Naive B cell (primary cell): ENCODE measurements around the gene GPR55. TPM values are rescaled to one million over a fixed set of nuclear protein-coding genes. Genes with fewer than 3 reads are reported as not detected.

Experiments used
- ATAC-seq, 2 donors: fragments of 150-1000 bp; cut with Tn5 transposase; 2 replicates each; pipeline ENCODE4 v1.10.0; 2021; ENCODE audit warnings: low read depth in 2 of 2, mild to moderate bottlenecking in 2 of 2, moderate library complexity in 2 of 2
- DNase-seq: peaks from one replicate; pipeline ENCODE4 v3.0.0; 2022
- H3K27ac Mint-ChIP-seq, 6 donors: one replicate each; pipeline ENCODE4 v1.8.0; 2020 to 2022; ENCODE audit warnings: mild to moderate bottlenecking in 6 of 6, mixed read lengths in 6 of 6, moderate library complexity in 5 of 6, inconsistent platforms in 2 of 6
- H3K27me3 Mint-ChIP-seq, 3 donors: one replicate each; pipeline ENCODE4 v1.8.0; 2021 to 2022; ENCODE audit warnings: mixed read lengths in 3 of 3, mild to moderate bottlenecking in 1 of 3
- H3K36me3 Mint-ChIP-seq, 2 donors: one replicate each; pipeline ENCODE4 v1.8.0; 2020 to 2022; ENCODE audit warnings: mixed read lengths in 2 of 2, inconsistent platforms in 1 of 2, mild to moderate bottlenecking in 1 of 2
- H3K4me1 Mint-ChIP-seq, 3 donors: one replicate each; pipeline ENCODE4 v1.8.0; 2020 to 2022; ENCODE audit warnings: mixed read lengths in 3 of 3, inconsistent platforms in 1 of 3, mild to moderate bottlenecking in 1 of 3, moderate library complexity in 1 of 3
- H3K4me3 Mint-ChIP-seq, 8 donors: one replicate each; pipeline ENCODE4 v1.8.0; 2020 to 2022; ENCODE audit warnings: mild to moderate bottlenecking in 8 of 8, mixed read lengths in 8 of 8, moderate library complexity in 8 of 8, inconsistent platforms in 2 of 8
- H3K9me3 Mint-ChIP-seq, 7 donors: one replicate each; pipeline ENCODE4 v1.8.0; 2020 to 2022; ENCODE audit warnings: mixed read lengths in 7 of 7, mild to moderate bottlenecking in 5 of 7, inconsistent platforms in 2 of 7, moderate library complexity in 1 of 7
- polyA plus RNA-seq, 6 donors: library from polyadenylated mRNA; unstranded; fragments of 300-500 nt; fragmentation: Illumina TruSeq; gene quantifications; one replicate each; pipeline ENCODE4 v1.2.3, GENCODE V29; 2021; ENCODE audit warnings: low read depth in 6 of 6

Gene GPR55
- polyA plus RNA-seq, 6 donors from 2014 or later: 0.12 to 0.56 (median 0.21) TPM; not detected in 3

- H3K9me3 Mint-ChIP-seq: no peaks in the 10 kb centered on the region
- peaks cover 0 to 4% (median 3%) of the 10 kb centered on the region in 3 donors for H3K27me3 Mint-ChIP-seq
- H3K4me3 Mint-ChIP-seq: no peak overlapping the region
- H3K36me3 Mint-ChIP-seq: no peaks in the 10 kb centered on the region
- ATAC-seq: no peak
- H3K4me1 Mint-ChIP-seq: peaks cover 11 to 24% (median 22%) of the 10 kb centered on the region in 3 donors
- no peak for DNase-seq
- H3K27ac Mint-ChIP-seq: no peak overlapping the region
These were observed 21.6 kb downstream of the GPR55 start for GRCh38 chr2:230903231-230904150.

GRCh38 chr2:230902180-230902899, 22.7 kb downstream of the GPR55 start:
- no peaks in the 10 kb centered on the region for H3K9me3 Mint-ChIP-seq
- no peaks in the 10 kb centered on the region for H3K27me3 Mint-ChIP-seq
- H3K4me3 Mint-ChIP-seq: peak overlapping the region in 2 of 8 donors; percentile 14 to 81
- peak overlapping the region in 2 of 6 donors; percentile 19 to 30 for H3K27ac Mint-ChIP-seq
- H3K36me3 Mint-ChIP-seq: no peaks in the 10 kb centered on the region
- peaks cover 8 to 19% (median 17%) of the 10 kb centered on the region in 3 donors for H3K4me1 Mint-ChIP-seq
- DNase-seq (peak; percentile 26), ATAC-seq (peak; percentile 70 to 78)

GRCh38 chr2:230901006-230901405, 24.0 kb downstream of the GPR55 start:
- H3K27ac Mint-ChIP-seq: peak overlapping the region in 1 of 6 donors; percentile 91
- H3K27me3 Mint-ChIP-seq: no peaks in the 10 kb centered on the region
- peak overlapping the region in 1 of 8 donors; percentile 27 for H3K4me3 Mint-ChIP-seq
- H3K36me3 Mint-ChIP-seq: no peaks in the 10 kb centered on the region
- peaks cover 18 to 28% (median 25%) of the 10 kb centered on the region in 3 donors for H3K4me1 Mint-ChIP-seq
- H3K9me3 Mint-ChIP-seq: no peaks in the 10 kb centered on the region
- ATAC-seq (no peak), DNase-seq (no peak)

- no peaks in the 10 kb centered on the region for H3K9me3 Mint-ChIP-seq
- no peaks in the 10 kb centered on the region for H3K36me3 Mint-ChIP-seq
- DNase-seq: no peak
- H3K27me3 Mint-ChIP-seq: no peaks in the 10 kb centered on the region
- H3K27ac Mint-ChIP-seq: no peak overlapping the region
- peaks cover 23 to 33% (median 29%) of the 10 kb centered on the region in 3 donors for H3K4me1 Mint-ChIP-seq
- H3K4me3 Mint-ChIP-seq: peak overlapping the region in 1 of 8 donors; percentile 20
- ATAC-seq: no peak
These were observed 24.6 kb downstream of the GPR55 start for GRCh38 chr2:230900336-230900995.

- peaks cover 25 to 40% (median 33%) of the 10 kb centered on the region in 3 donors for H3K4me1 Mint-ChIP-seq
- H3K9me3 Mint-ChIP-seq: no peaks in the 10 kb centered on the region
- no peaks in the 10 kb centered on the region for H3K27me3 Mint-ChIP-seq
These were observed 25.3 kb downstream of the GPR55 start for GRCh38 chr2:230899786-230900185.

GRCh38 chr2:230899287-230899686, 25.8 kb downstream of the GPR55 start:
- Mint-ChIP-seq H3K27ac (peak overlapping the region in 1 of 6 donors; percentile 83), H3K4me3 (no peak overlapping the region), H3K27me3 (no peaks in the 10 kb centered on the region), H3K4me1 (peaks cover 30 to 45% (median 38%) of the 10 kb centered on the region in 3 donors), H3K9me3 (no peaks in the 10 kb centered on the region), H3K36me3 (no peaks in the 10 kb centered on the region)
- DNase-seq (no peak), ATAC-seq (no peak)

More at GRCh38 chr2:230899786-230900185, 25.3 kb downstream of the GPR55 start:
- DNase-seq (no peak), ATAC-seq (no peak)
- H3K36me3 Mint-ChIP-seq: no peaks in the 10 kb centered on the region
- peak overlapping the region in 1 of 6 donors; percentile 70 for H3K27ac Mint-ChIP-seq
- H3K4me3 Mint-ChIP-seq: no peak overlapping the region

- H3K4me3 Mint-ChIP-seq: no peak overlapping the region
- H3K9me3 Mint-ChIP-seq: no peaks in the 10 kb centered on the region
- DNase-seq: no peak
- H3K27ac Mint-ChIP-seq: no peak overlapping the region
- no peaks in the 10 kb centered on the region for H3K36me3 Mint-ChIP-seq
- H3K27me3 Mint-ChIP-seq: no peaks in the 10 kb centered on the region
- H3K4me1 Mint-ChIP-seq: peaks cover 35 to 50% (median 44%) of the 10 kb centered on the region in 3 donors
- no peak for ATAC-seq
These were observed 26.3 kb downstream of the GPR55 start for GRCh38 chr2:230898713-230899091.

- H3K27me3 Mint-ChIP-seq: no peaks in the 10 kb centered on the region
- H3K27ac Mint-ChIP-seq: no peak overlapping the region
- peaks cover 35 to 52% (median 45%) of the 10 kb centered on the region in 3 donors for H3K4me1 Mint-ChIP-seq
- no peak overlapping the region for H3K4me3 Mint-ChIP-seq
- H3K36me3 Mint-ChIP-seq: no peaks in the 10 kb centered on the region
- ATAC-seq (no peak), DNase-seq (no peak)
- H3K9me3 Mint-ChIP-seq: no peaks in the 10 kb centered on the region
These were observed 26.9 kb downstream of the GPR55 start for GRCh38 chr2:230898016-230898712.

- peaks cover 31 to 52% (median 44%) of the 10 kb centered on the region in 3 donors for H3K4me1 Mint-ChIP-seq
- no peaks in the 10 kb centered on the region for H3K36me3 Mint-ChIP-seq
- no peaks in the 10 kb centered on the region for H3K27me3 Mint-ChIP-seq
- ATAC-seq (no peak), DNase-seq (no peak)
- no peaks in the 10 kb centered on the region for H3K9me3 Mint-ChIP-seq
- peak overlapping the region in 1 of 6 donors; percentile 60 for H3K27ac Mint-ChIP-seq
- peak overlapping the region in 2 of 8 donors; percentile 42 to 66 for H3K4me3 Mint-ChIP-seq
These were observed 28.5 kb downstream of the GPR55 start for GRCh38 chr2:230896346-230897115.

GRCh38 chr2:230895536-230896345, 29.3 kb downstream of the GPR55 start:
- Mint-ChIP-seq H3K27ac (peak overlapping the region in 2 of 6 donors; percentile 29 to 44), H3K36me3 (no peaks in the 10 kb centered on the region), H3K4me1 (peaks cover 31 to 60% (median 50%) of the 10 kb centered on the region in 3 donors), H3K4me3 (peak overlapping the region in 1 of 8 donors; percentile 69), H3K27me3 (peaks cover 0 to 5% (median 0%) of the 10 kb centered on the region in 3 donors), H3K9me3 (no peaks in the 10 kb centered on the region)
- no peak for DNase-seq
- ATAC-seq: no peak
